Central memory CD8-positive, alpha-beta T cell (primary cell): ENCODE data around the gene DERL2.
A peak's percentile ranks its signal among the peaks of the same experiment; 100 is the strongest.
"Not testable (repeated sequence)": the region's sequence is repeated elsewhere in the genome, so short reads cannot be mapped to it uniquely, and the experiment has no call there.

Experiments
- ATAC-seq: fragments of 150-1000 bp; cut with Tn5 transposase; replicated peaks from 2 replicates; pipeline ENCODE4 v1.10.0; 2022; ENCODE audit warnings: mild to moderate bottlenecking, moderate FRiP score, moderate number of reproducible peaks; ENCODE audit not compliant: poor library complexity, severe bottlenecking; ENCODE audit errors: extremely low read depth
- DNase-seq, 2 donors: peaks; one replicate each; pipeline ENCODE4 v3.0.0; 2021; ENCODE audit warnings: low spot score in 2 of 2
- H3K27ac Mint-ChIP-seq: one replicate; pipeline ENCODE4 v1.8.0; 2022; ENCODE audit warnings: low read depth, mild to moderate bottlenecking, moderate library complexity, mixed read lengths
- H3K27me3 Mint-ChIP-seq: one replicate; pipeline ENCODE4 v1.8.0; 2022; ENCODE audit warnings: mixed read lengths
- H3K36me3 Mint-ChIP-seq: one replicate; pipeline ENCODE4 v1.8.0; 2022; ENCODE audit warnings: mild to moderate bottlenecking, moderate library complexity, mixed read lengths; ENCODE audit not compliant: insufficient read depth
- H3K4me1 Mint-ChIP-seq: one replicate; pipeline ENCODE4 v1.8.0; 2022; ENCODE audit warnings: mixed read lengths
- H3K4me3 Mint-ChIP-seq: one replicate; pipeline ENCODE4 v1.8.0; 2022; ENCODE audit warnings: mild to moderate bottlenecking, moderate library complexity, mixed read lengths
- H3K9me3 Mint-ChIP-seq: one replicate; pipeline ENCODE4 v1.8.0; 2022; ENCODE audit warnings: mixed read lengths

The DERL2 gene

DNA sequence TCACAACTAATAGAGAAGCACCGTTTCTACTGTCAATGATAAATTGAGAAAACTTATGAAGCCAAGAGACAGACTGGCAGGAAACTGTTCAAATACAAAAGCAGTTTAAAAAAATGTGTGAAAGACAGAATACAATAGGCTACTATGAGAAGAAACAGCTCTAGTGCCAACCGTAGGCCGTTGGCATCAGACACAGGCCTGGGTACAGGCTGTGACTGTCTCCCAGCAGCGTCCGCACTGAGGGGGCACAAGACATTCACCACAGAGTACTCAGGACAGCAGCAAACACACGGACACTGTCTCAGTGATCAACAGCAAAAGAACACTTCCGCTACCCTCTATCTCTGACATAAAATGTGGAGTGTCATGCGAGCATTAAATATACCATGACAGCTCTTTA is 39.2 kb downstream of the DERL2 start:
- no peak overlapping the region for H3K4me3 Mint-ChIP-seq
- no peak for ATAC-seq
- H3K27ac Mint-ChIP-seq: no peak overlapping the region
- H3K9me3 Mint-ChIP-seq: no peaks in the 10 kb centered on the region
- no peak for DNase-seq
- H3K36me3 Mint-ChIP-seq: peaks cover 26% of the 10 kb centered on the region
- no peaks in the 10 kb centered on the region for H3K4me1 Mint-ChIP-seq
- no peaks in the 10 kb centered on the region for H3K27me3 Mint-ChIP-seq

GRCh38 chr17:5444209-5444608 is 41.8 kb downstream of the DERL2 start:
- Mint-ChIP-seq H3K9me3 (no peaks in the 10 kb centered on the region), H3K4me1 (peaks cover 6% of the 10 kb centered on the region), H3K27ac (no peak overlapping the region), H3K27me3 (no peaks in the 10 kb centered on the region), H3K36me3 (peaks cover 20% of the 10 kb centered on the region), H3K4me3 (no peak overlapping the region)
- DNase-seq (no peak), ATAC-seq (no peak)

DNA sequence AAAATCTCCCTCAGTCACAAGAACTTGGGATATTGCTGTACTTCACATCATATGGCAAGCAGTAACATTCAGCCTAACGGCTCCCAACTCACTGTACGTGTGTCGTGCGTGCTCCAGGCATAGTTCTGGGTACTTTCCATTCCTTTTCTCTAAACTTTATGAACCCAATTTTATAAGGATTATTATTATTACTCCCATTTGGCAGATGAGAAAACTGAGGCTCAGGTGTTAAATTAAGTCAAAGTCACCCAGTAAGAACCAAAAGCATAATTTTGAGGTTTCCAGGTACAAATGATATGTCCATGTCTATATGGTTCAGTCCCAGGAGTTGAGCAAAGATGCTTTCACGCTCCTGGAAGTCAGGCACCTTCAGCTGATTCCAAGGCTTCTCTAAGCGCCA is 42.2 kb downstream of the DERL2 start:
- peaks cover 7% of the 10 kb centered on the region for H3K4me1 Mint-ChIP-seq
- peaks cover 21% of the 10 kb centered on the region for H3K36me3 Mint-ChIP-seq
- ATAC-seq (no peak), DNase-seq (no peak)
- H3K27ac Mint-ChIP-seq: no peak overlapping the region
- H3K27me3 Mint-ChIP-seq: no peaks in the 10 kb centered on the region
- H3K4me3 Mint-ChIP-seq: no peak overlapping the region
- H3K9me3 Mint-ChIP-seq: no peaks in the 10 kb centered on the region

DNA sequence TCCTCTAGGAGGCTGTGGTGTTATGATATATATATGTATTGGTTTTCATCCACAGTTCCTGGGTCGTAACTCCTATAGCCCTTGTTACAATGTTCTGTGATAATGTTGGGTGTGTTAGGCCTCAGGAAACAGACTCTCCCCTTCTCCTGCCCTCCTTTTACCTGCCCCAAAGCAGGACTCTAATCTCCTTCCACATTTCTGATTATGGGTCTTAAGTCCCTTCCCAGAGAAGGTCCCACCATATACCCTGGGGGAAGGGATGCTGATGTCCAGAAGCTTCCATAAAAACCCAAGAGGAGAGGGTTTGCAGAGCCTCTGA is 46.6 kb downstream of the DERL2 start:
- H3K4me1 Mint-ChIP-seq: peaks cover 16% of the 10 kb centered on the region
- no peaks in the 10 kb centered on the region for H3K9me3 Mint-ChIP-seq
- ATAC-seq (no peak), DNase-seq (no peak)
- no peaks in the 10 kb centered on the region for H3K27me3 Mint-ChIP-seq
- H3K4me3 Mint-ChIP-seq: peak overlapping the region; percentile 76
- H3K36me3 Mint-ChIP-seq: peaks cover 29% of the 10 kb centered on the region
- H3K27ac Mint-ChIP-seq: peak overlapping the region; percentile 89

GRCh38 chr17:5438716-5439445 is 47.1 kb downstream of the DERL2 start, which contains the start of gene C1QBP:
Gene C1QBP, minus strand, starts transcription at chr17:5439155. Its CDS starts 82 bp downstream, at chr17:5439073.
- peak within 1 kb of the TSS; percentile 76 for H3K4me3 Mint-ChIP-seq
- H3K9me3 Mint-ChIP-seq: no peaks in the 10 kb centered on the region
- DNase-seq (peak; percentile 91 to 97), ATAC-seq (peak; percentile 85)
- H3K27me3 Mint-ChIP-seq: no peaks in the 10 kb centered on the region
- peak within 1 kb of the TSS; percentile 89 for H3K27ac Mint-ChIP-seq
- peaks cover 31% of the 10 kb centered on the region for H3K36me3 Mint-ChIP-seq
- peaks cover 16% of the 10 kb centered on the region for H3K4me1 Mint-ChIP-seq

GRCh38 chr17:5437721-5438317 is 48.2 kb downstream of the DERL2 start:
- DNase-seq (no peak), ATAC-seq (no peak)
- H3K4me3 Mint-ChIP-seq: peak overlapping the region; percentile 76
- no peaks in the 10 kb centered on the region for H3K27me3 Mint-ChIP-seq
- peaks cover 16% of the 10 kb centered on the region for H3K4me1 Mint-ChIP-seq
- peak overlapping the region; percentile 81 for H3K27ac Mint-ChIP-seq
- peaks cover 41% of the 10 kb centered on the region for H3K36me3 Mint-ChIP-seq
- no peaks in the 10 kb centered on the region for H3K9me3 Mint-ChIP-seq

DNA sequence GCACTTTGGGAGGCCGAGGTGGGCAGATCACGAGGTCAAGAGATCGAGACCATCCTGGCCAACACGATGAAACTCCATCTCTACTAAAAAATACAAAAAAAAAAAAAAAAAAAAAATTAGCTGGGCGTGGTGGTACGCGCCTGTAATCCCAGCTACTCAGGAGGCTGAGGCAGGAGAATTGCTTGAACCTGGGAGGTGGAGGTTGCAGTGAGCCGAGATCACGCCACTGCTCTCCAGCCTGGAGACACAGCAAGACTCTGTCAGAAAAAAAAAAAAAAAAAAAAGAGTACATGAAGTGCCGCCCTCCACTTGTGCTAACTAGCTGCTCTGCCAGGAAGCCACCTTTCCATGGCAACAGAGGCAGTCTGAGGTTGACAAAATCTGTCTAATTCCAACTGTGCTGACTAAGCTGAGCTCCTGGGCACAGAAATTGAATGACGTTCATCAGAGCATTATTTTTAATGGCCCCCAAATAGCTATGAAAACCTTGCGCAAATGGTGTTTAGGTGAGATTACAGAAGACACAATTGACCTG is 50.1 kb downstream of the DERL2 start:
- H3K36me3 Mint-ChIP-seq: peaks cover 57% of the 10 kb centered on the region
- H3K4me3 Mint-ChIP-seq, DNase-seq, H3K27ac Mint-ChIP-seq, ATAC-seq, H3K9me3 Mint-ChIP-seq, H3K27me3 Mint-ChIP-seq: not testable (repeated sequence)
- H3K4me1 Mint-ChIP-seq: peaks cover 17% of the 10 kb centered on the region

DNA sequence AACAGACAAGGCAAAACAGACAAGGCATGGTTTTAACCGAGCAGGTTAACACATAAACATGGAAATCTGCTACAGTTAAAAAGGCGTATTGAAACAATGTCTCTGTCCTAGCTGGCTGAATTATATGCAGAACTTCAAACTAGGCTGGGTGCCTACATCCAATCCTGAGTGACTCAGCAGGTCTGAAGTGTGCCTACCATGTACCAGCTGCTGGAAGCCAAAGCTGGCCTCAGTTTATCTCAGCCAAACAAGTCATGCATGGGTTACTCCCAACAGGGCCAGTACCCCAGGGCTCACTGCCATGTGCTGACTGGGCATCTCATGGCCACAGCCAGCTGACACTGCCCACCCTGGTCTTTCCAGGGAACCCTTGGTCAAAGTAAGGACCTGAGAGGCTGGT is 51.0 kb downstream of the DERL2 start:
- peaks cover 60% of the 10 kb centered on the region for H3K36me3 Mint-ChIP-seq
- H3K4me3 Mint-ChIP-seq: no peak overlapping the region
- no peak for DNase-seq
- no peaks in the 10 kb centered on the region for H3K9me3 Mint-ChIP-seq
- no peak for ATAC-seq
- no peaks in the 10 kb centered on the region for H3K27me3 Mint-ChIP-seq
- no peak overlapping the region for H3K27ac Mint-ChIP-seq
- peaks cover 22% of the 10 kb centered on the region for H3K4me1 Mint-ChIP-seq

DNA sequence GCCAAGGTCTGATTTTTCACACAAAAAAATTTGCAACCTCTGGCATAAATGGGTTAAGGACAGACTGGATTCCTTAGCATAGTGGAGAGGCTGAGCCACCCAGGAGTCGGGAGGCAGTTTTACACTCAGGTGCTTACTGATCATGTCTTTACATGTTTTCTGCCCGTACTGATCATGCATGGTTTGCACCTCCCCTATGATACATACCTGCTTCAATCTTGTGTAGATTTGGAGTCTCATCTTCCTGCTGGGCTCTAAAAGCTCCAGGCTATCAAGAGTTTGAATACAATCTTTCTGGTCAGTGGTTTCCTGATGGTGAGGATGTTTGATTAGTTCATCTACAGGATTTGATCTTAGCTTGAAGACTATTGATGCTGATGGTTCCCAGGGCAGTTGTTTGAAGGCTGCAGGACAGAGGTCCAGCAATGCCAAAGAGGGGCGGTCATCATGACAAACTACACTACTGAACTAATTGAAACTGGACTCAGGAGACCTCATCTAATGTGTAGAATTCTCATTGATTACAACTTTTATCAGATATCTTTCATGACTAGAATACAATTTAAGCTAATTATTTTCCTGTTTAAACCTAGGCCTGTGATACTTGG is 53.9 kb downstream of the DERL2 start:
- no peak overlapping the region for H3K4me3 Mint-ChIP-seq
- DNase-seq (no peak), ATAC-seq (no peak)
- peaks cover 69% of the 10 kb centered on the region for H3K36me3 Mint-ChIP-seq
- H3K4me1 Mint-ChIP-seq: peaks cover 6% of the 10 kb centered on the region
- H3K27me3 Mint-ChIP-seq: no peaks in the 10 kb centered on the region
- H3K27ac Mint-ChIP-seq: no peak overlapping the region
- no peaks in the 10 kb centered on the region for H3K9me3 Mint-ChIP-seq

DNA sequence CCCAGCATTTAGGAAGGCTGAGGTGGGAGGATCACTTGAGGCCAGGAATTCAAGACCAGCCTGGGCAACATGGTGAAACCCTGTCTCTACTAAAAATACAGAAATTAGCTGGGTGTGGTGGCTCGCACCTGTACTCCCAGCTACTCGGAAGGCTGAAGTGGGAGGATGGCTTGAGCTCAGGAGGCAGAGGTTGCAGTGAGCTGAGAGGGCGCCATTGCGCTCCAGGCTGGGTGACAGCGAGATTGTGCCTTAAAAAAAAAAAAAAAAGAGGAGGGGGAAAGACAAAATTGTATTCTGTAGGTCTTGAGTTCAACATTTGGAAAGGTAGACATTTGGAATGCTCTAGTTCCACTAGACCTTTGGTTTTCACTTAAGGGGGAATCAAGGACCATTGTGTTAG is 54.7 kb downstream of the DERL2 start:
- peak overlapping the region; percentile 39 for H3K27ac Mint-ChIP-seq
- not testable (repeated sequence) for H3K9me3 Mint-ChIP-seq, H3K4me3 Mint-ChIP-seq, ATAC-seq, H3K27me3 Mint-ChIP-seq, H3K4me1 Mint-ChIP-seq, DNase-seq
- peaks cover 69% of the 10 kb centered on the region for H3K36me3 Mint-ChIP-seq

- DNase-seq: no peak
- peak overlapping the region; percentile 39 for H3K27ac Mint-ChIP-seq
- peaks cover 70% of the 10 kb centered on the region for H3K36me3 Mint-ChIP-seq
- no peaks in the 10 kb centered on the region for H3K9me3 Mint-ChIP-seq
- no peaks in the 10 kb centered on the region for H3K27me3 Mint-ChIP-seq
- peaks cover 6% of the 10 kb centered on the region for H3K4me1 Mint-ChIP-seq
- no peak overlapping the region for H3K4me3 Mint-ChIP-seq
- ATAC-seq: no peak
These were observed 55.5 kb downstream of the DERL2 start for GRCh38 chr17:5430413-5430999.

DNA sequence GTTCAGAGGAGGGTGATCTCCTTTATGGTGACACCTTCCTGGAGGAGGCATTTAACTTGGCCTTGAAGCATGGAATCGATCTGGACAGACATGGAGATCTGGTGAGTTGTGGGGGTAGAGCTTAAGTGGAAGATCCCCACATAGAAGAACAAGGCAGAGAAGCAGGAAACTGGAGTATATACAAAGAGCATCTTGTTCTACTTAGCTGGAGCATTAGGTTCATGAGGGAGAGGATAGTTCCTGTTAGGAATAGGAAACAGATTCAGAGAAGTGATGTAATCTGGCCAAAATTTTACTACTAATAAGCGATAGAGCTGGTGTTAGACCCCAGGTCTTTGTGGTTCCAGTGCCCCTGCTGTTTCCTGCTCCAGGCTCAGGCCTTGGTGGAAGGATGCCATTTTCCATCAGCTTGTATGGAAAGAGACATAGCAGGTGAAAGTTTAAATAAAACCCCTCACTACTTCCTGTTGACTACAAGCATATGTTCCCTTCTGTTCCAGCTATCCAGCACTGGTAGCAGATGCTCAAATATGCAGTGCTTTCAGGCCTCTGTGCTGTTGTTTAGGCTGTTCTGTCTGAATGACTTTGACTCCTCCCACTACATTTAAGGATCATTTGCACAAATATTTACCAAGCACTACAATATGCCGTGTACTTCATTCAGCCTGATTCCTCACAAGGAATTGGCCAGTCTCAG is 56.6 kb downstream of the DERL2 start:
- H3K4me3 Mint-ChIP-seq: no peak overlapping the region
- DNase-seq (no peak), ATAC-seq (no peak)
- H3K36me3 Mint-ChIP-seq: peaks cover 69% of the 10 kb centered on the region
- no peak overlapping the region for H3K27ac Mint-ChIP-seq
- H3K27me3 Mint-ChIP-seq: no peaks in the 10 kb centered on the region
- peaks cover 6% of the 10 kb centered on the region for H3K4me1 Mint-ChIP-seq
- no peaks in the 10 kb centered on the region for H3K9me3 Mint-ChIP-seq
